NCI-H2107 treated with DMSO at 0.1 percent for 48 hours (cell line): Measurements from ENCODE around the gene NPHS1.
A peak's percentile ranks its signal among the peaks of the same experiment; 100 is the strongest.

Source experiments
- DNase-seq: peaks from one replicate; lab custom pipeline; 2025; ENCODE audit not compliant: unreplicated experiment; lab: John Stamatoyannopoulos, UW

Gene NPHS1

GRCh38 chr19:35789195-35789977 is 62.9 kb downstream of the NPHS1 start:
- no peak for DNase-seq

GRCh38 chr19:35788205-35788960 is 63.9 kb downstream of the NPHS1 start:
- no peak for DNase-seq

GRCh38 chr19:35787227-35787799 is 65.0 kb downstream of the NPHS1 start:
- no peak for DNase-seq

- DNase-seq, result no peak
Measured at GRCh38 chr19:35786299-35787160, 65.8 kb downstream of the NPHS1 start.

GRCh38 chr19:35785339-35785627 is 67.0 kb downstream of the NPHS1 start:
- DNase-seq, result no peak

- no peak for DNase-seq
Measured at GRCh38 chr19:35784503-35785338, 67.6 kb downstream of the NPHS1 start.

- DNase-seq, result no peak
Measured at GRCh38 chr19:35783469-35784434, 68.6 kb downstream of the NPHS1 start.

- DNase-seq, result no peak
Measured at GRCh38 chr19:35782589-35782988, 69.7 kb downstream of the NPHS1 start.

- DNase-seq, result no peak
Measured at GRCh38 chr19:35781650-35782049, 70.7 kb downstream of the NPHS1 start.

GRCh38 chr19:35780717-35781116 is 71.6 kb downstream of the NPHS1 start:
- DNase-seq, result no peak

- no peak for DNase-seq
Measured at GRCh38 chr19:35780058-35780457, 72.2 kb downstream of the NPHS1 start.

GRCh38 chr19:35779033-35779432 is 73.3 kb downstream of the NPHS1 start:
- peak; percentile 4 for DNase-seq

GRCh38 chr19:35777961-35778360 is 74.3 kb downstream of the NPHS1 start:
- DNase-seq, result no peak

GRCh38 chr19:35777086-35777841 is 75.0 kb downstream of the NPHS1 start:
- no peak for DNase-seq

GRCh38 chr19:35776102-35776788 is 76.1 kb downstream of the NPHS1 start:
- no peak for DNase-seq
